Stimulated activated CD8-positive, alpha-beta memory T cell treated with anti-CD3 and anti-CD28 coated beads, Interleukin-4, amount 100 ng/mL, for 48 hours (primary cell): Measurements from ENCODE around the gene CYTH1.

ENCODE experiments used
- DNase-seq: peaks from one replicate; pipeline ENCODE4 v3.0.0-alpha.2; 2020

The CYTH1 gene

DNA sequence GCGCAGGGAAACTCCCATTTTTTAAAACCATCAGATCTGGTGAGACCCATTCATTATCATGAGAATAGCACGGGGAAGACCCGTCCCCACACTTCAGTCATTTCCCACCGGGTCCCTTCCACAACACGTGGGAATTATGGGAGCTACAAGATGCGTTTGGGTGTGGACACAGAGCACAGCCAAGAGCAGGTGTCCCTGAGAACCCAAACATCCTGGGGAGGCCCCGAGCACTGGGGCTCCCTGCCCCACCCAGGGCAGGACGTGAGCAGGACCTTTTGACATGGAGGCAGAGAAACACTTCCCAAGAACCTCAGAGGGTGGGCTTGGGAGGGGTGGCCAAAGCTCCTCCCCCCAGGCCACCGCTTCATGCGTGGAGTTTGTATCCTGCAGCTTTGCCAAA, 115.0 kb downstream of the CYTH1 start:
- no peak for DNase-seq

GRCh38 chr17:78665952-78666920, 115.8 kb downstream of the CYTH1 start:
- peak; percentile 60 for DNase-seq

DNA sequence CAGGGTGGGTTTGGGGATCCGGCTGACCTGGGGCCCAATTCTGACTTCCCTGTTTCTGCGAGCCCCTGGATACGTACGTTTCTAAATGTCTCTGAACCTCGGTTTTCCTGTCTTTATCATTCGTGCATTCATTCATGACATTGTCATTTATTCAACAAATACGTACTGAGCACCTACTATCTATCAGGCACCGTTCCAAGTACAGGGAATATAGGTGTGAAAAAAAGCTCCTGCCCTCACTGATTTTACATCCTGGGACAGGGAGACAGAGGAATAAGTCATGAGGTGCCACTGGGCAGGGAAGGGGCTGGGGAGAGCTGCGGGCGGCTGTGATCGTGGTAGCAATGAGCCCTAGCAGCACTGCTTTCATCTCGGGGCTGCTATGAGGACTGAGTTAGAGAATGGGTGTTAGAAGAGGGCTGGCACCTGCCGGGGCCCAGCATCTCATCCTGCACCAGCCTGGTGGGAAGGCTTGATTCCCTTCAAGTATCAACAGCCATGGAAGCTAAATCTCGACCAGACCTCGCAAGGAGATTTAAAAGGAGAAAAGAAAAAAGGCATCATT, 116.6 kb downstream of the CYTH1 start:
- DNase-seq = no peak

DNA sequence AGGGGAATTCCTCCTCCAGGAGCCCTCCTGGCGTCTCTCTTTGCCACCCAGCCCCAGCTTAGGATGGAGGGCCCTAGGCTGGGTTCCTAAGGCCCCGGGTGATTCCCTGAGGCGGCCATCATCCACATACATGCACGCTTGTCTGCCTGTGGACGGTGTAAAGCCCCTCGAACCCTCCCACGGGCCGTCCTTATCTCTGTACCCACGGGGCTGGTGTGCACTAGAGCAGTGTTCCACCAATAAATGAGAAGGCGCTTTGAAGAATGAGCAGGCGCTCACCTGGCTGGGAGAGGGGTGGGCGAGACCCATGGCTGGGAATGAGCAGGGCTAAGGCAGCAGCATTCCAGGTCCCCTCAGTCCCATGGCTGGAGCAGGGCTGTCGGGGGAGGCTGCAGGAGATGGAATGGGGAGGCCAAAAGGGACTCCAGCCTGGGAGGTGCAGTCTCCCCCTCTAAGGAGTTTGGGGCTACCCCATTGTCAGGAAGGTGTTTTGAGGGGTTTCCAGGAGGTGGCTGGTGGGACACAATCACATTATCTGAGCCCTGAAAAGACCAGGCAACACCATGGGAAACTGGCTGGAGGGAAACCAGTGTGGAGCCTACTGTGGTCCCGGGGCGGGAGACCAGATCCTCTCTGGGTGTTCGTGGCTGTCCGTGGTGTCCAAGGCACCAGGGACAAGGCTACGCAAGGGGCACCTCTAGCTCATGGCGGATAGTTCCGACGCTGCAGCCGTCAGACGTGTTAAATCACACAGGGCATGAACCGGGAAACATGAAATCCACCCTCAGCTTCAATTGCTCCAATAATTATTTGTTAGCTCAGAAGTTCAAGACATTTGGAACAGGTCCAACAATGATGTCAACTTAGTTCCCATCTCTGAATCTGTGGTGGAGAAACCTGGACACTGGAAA, 117.3 kb downstream of the CYTH1 start:
- no peak for DNase-seq

- DNase-seq = no peak
Observed at GRCh38 chr17:78661093-78661770, 120.8 kb downstream of the CYTH1 start.

- no peak for DNase-seq
Observed at GRCh38 chr17:78659546-78659945, 122.5 kb downstream of the CYTH1 start.

DNA sequence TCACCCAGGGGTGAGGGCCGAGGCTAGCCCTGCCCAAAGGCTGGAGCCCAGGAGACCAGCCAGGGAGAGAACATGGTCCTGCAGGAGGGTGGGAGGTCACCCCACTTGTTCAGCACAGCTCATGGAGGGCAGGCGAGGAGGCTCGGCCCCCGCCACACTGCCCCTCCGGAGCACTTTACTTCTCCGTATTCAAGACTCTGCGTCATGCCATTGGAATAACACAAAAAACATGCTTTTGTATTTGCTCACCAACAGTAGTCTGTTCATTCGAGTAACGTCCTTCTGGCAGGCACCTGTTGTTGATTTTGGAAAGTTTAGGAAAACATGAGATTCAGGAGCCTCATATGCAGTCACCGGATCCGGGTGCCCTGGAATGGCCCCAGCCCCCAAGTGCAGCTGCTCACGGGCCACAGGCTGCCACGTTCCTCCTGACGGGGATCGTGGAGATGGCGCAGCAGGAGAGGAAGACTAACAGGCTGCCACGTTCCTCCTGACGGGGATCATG, 123.7 kb downstream of the CYTH1 start:
- DNase-seq = no peak

GRCh38 chr17:78655251-78655940, 126.7 kb downstream of the CYTH1 start:
- DNase-seq = no peak

DNA sequence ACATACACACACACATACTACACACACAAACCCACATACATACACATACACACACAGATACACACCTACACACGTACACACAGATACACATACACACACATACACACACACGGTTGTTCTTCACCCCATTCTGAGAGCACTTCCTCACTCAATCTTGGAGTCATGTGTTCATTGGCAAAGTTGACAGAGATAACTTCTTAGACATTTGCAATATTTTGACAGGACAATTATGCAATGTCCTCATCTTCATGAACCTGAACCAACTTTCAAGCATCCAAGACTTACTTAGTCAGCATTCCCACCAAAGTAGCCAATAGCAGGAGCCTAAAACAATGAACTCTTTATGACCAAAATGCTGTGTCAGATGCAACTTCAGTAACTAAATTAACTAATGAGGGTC, 127.7 kb downstream of the CYTH1 start:
- no peak for DNase-seq

GRCh38 chr17:78653382-78653781, 128.7 kb downstream of the CYTH1 start:
- no peak for DNase-seq

- DNase-seq = no peak
Observed at GRCh38 chr17:78652913-78653312, 129.2 kb downstream of the CYTH1 start.

DNA sequence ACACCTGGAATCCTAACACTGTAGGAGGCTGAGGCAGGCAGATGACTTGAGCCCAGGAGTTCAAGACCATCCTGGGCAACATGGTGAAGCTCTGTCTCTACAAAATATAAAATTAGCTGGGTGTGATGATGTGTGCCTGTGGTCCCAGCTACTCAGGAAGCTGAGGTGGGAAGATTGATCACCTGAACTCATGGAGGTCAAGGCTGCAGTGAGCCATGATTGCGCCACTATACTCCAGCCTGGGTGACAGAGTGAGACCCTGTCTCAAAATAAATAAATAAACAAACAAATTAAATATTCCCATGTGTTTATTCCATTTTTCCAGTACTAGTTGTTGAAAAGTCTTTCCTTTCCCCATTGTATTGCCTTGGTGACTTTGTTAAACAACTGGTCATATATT, 130.0 kb downstream of the CYTH1 start:
- DNase-seq = no peak

DNA sequence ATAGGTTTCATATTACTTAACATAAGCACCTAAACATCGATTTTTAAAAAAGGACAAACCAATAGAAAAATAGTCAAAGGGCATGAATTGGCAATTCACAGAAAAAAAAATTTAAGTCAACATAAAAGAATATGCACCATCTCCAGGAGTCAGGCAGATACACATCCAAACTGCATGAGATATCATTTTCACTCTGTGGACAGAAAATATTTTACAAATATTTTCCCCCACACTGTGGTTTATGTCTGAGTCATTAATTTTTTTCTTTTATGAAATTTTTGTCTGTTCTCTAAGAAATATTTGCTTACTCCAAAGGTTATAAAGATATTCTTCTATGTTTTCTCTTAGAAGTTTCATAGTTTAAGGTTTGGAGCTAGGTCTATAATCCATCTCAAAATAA, 130.5 kb downstream of the CYTH1 start:
- DNase-seq = no peak

DNA sequence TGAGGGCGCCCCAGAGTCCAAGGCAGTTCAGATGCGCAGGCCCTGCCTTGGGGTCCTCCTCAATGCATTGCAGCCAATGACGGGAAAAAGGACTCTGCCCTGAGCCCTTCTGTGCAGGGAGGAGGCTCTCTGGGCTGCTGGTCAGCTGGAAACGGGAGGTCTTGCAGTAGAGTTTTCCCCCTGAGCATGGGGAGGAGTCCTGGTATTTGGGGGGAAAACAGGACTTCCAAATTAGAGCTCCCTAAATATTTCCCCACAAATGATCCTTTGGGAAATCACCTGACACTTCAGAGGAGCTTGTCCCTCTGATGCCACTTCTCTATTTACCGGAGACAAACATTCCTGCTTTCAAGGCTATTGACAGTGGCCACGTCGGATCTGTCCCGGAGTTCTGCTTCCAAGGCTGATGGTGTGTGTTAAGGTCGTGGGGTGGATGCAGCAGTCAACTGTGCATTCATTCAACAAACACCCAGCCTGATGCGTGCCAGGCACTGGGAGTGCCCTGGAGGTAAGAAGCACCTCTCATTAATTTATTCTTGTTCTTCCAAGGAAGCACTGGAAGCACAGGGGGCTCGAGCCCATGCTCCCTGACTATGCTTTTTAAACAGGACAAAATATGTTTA, 131.9 kb downstream of the CYTH1 start:
- no peak for DNase-seq

GRCh38 chr17:78648293-78648692, 133.8 kb downstream of the CYTH1 start:
- no peak for DNase-seq

DNA sequence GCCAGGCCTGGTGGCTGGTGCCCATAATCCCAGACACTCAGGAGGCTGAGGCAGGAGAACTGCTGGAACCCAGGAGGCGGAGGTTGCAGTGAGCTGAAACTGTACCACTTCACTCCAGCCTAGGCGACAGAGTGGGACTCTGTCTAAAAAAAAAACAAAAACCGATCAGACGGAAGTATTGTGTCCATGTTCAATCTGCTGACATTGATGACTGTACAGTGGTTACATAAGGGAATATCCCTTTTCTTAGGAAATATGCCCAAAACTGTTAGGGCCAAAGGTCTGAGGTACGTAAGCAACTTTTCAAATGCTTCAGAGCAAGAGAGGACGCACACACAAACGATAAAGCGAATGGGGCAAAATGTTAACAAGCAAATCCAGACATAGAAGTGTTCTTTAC, 135.0 kb downstream of the CYTH1 start:
- no peak for DNase-seq

GRCh38 chr17:78645421-78646295, 136.4 kb downstream of the CYTH1 start:
- DNase-seq = peak; percentile 71

DNA sequence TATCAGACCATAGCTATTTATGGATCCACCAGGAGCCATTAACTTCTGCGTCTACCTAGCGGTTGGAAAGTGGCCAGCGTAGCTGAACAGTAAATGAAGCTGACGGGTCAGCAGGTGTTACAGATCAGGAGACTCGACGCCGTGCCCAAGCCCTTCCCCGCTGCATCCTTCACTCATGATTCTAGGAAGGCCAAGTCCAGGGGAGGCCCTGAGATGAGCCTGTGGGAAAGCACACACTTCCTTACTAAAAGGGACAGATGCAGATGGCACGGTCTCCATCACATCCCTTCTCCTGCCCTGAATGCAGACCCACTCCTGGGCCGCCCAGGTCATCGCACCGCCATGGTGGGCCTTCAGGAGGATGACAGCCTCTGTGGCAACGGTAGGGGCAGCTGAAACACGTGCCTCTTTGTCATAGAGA, 137.1 kb downstream of the CYTH1 start:
- DNase-seq = no peak

- no peak for DNase-seq
Observed at GRCh38 chr17:78644224-78644623, 137.8 kb downstream of the CYTH1 start.

GRCh38 chr17:78643326-78643725, 138.7 kb downstream of the CYTH1 start:
- no peak for DNase-seq
